Effector CD4-positive, alpha-beta T cell (primary cell): Measurements from ENCODE around the gene KCNJ3.
"Not testable (repeated sequence)": the region's sequence is repeated elsewhere in the genome, so short reads cannot be mapped to it uniquely, and the experiment has no call there.

Experiments used
- DNase-seq: peaks from one replicate; pipeline ENCODE4 v3.0.0-alpha.2; 2020

KCNJ3 gene

DNA sequence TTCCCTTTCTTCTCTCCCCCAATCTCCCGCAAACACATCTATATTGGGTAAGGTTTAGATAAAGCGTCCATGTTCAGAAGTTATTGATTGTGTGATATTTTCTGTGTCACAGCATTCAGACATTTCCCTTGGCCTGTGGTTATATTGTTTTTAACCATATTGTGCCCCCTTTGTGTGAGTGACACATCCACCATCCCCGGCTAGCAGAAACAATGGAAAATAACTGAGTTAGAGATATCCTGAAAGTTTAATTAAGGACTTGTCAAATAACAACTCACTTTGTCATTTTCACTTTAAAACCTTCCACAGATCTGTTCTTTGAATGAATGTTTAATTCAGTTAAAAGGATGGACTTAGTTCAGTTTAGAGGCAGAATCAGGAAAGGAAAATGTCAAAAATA lies 151.0 kb downstream of the KCNJ3 start:
- DNase-seq, result no peak

- no peak for DNase-seq
Observed at GRCh38 chr2:154850532-154850931, 152.0 kb downstream of the KCNJ3 start.

- DNase-seq, result no peak
Observed at GRCh38 chr2:154855138-154855537, 156.6 kb downstream of the KCNJ3 start.

- not testable (repeated sequence) for DNase-seq
Observed at GRCh38 chr2:154867151-154867550, 168.7 kb downstream of the KCNJ3 start.

- no peak for DNase-seq
Observed at GRCh38 chr2:154875999-154876398, 177.5 kb downstream of the KCNJ3 start.

DNA sequence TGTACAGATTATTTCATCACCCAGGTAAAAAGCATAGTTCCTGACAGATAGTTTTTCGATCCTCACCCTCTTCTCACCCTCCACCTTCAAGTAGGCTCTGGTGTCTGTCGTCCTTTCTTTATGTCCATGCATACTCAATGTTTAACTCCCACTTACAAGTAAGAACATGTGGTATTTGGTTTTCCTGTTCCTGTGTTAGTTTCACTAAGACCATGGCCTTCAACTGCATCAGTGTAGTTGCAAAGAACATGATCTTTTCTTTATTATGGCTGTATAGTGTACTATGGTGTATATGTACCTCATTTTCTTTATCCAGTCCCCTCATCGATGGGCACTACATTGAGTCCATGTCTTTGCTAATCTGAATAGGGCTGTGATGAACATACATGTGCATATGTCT lies 184.2 kb downstream of the KCNJ3 start:
- no peak for DNase-seq

DNA sequence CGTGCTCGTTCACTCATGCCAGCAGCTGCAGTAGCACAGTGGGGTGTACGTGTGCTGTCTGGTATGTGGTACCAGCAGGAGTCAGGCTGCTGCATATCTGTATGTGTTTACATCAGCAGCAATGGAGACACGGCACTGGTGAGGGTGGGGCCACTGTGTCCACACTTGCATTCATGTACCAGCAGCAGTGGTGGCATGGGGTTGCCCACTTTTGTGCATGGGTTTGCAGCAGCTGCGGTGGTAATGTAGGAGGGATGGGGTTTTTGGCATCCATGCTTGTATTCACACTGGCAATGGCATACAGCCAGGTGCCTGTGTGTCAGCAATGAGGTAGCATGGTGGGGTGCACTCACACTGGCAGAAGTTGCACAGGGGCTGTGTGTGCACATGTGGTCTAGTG lies 187.8 kb downstream of the KCNJ3 start:
- DNase-seq, result no peak

GRCh38 chr2:154898269-154898668 lies 199.8 kb downstream of the KCNJ3 start:
- DNase-seq, result no peak

DNA sequence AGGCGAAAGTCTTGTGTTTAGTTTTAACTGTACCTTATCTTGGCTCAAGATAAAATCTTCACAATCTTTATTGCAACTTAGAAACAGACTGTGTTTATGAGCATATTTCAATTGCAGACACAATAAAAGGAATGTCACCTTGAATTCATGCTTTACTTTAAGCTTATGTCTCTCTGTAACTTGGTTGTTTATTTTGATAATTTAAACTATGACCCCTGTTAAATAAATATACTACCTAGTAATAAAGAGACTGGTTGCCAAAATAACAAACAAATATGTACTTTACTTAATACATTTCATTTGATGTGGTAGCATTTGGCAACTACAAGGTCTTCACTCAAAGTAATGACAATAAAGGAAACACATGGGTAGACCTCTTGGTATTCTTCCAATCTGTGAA lies 202.6 kb downstream of the KCNJ3 start:
- no peak for DNase-seq
